RPMI7951 (cell line): ENCODE measurements around the gene PIP4K2C. TPM values are rescaled to one million over a fixed set of nuclear protein-coding genes. Genes with fewer than 3 reads are reported as not detected.

Source experiments
- DNase-seq: peaks from one replicate; pipeline ENCODE4 v3.0.0-alpha.2; 2012; ENCODE audit warnings: low read depth
- total RNA-seq: library from RNA; depleted of rRNA; stranded (reverse); fragments of >200 nt; shearing (Covaris generic); gene quantifications from 2 replicates; pipeline ENCODE4 v1.2.3, GENCODE V29; 2014

Gene PIP4K2C
- total RNA-seq, 1 experiment from 2014 or later, result 19.3 TPM

GRCh38 chr12:57621497-57622292 is 30.7 kb downstream of the PIP4K2C start:
- DNase-seq, result no peak

- no peak for DNase-seq
Measured at GRCh38 chr12:57622293-57623245, 31.6 kb downstream of the PIP4K2C start.

GRCh38 chr12:57623385-57623784 is 32.4 kb downstream of the PIP4K2C start:
- DNase-seq, result no peak

GRCh38 chr12:57623811-57624390 is 32.9 kb downstream of the PIP4K2C start:
- no peak for DNase-seq

- no peak for DNase-seq
Measured at GRCh38 chr12:57624441-57625220, 33.6 kb downstream of the PIP4K2C start.

- DNase-seq, result no peak
Measured at GRCh38 chr12:57625261-57626032, 34.5 kb downstream of the PIP4K2C start.

GRCh38 chr12:57626111-57626920 is 35.3 kb downstream of the PIP4K2C start:
- DNase-seq, result no peak

GRCh38 chr12:57626921-57627445 is 36.0 kb downstream of the PIP4K2C start:
- no peak for DNase-seq

GRCh38 chr12:57627501-57628279 is 36.7 kb downstream of the PIP4K2C start:
- no peak for DNase-seq

GRCh38 chr12:57628280-57629191 is 37.5 kb downstream of the PIP4K2C start:
- DNase-seq, result no peak

- no peak for DNase-seq
Measured at GRCh38 chr12:57629897-57630471, 39.0 kb downstream of the PIP4K2C start.

- no peak for DNase-seq
Measured at GRCh38 chr12:57630891-57631433, 40.0 kb downstream of the PIP4K2C start.

- DNase-seq, result no peak
Measured at GRCh38 chr12:57631566-57632072, 40.6 kb downstream of the PIP4K2C start.

- DNase-seq, result no peak
Measured at GRCh38 chr12:57632073-57632957, 41.3 kb downstream of the PIP4K2C start.

- DNase-seq, result peak; percentile 58
Measured at GRCh38 chr12:57632958-57633840, 42.2 kb downstream of the PIP4K2C start, which contains the start of gene B4GALNT1. Gene B4GALNT1 (minus strand): TSS chr12:57633201. CDS start chr12:57632132, 1,069 bp downstream.
